Omental fat pad (tissue), 4 donors: ENCODE data around the gene SPRING1. TPM values are rescaled to one million over a fixed set of nuclear protein-coding genes. Genes with fewer than 3 reads are reported as not detected.

ENCODE experiments used
- ATAC-seq: fragments of 150-250 bp; one replicate; pipeline ENCODE4 v1.9.1; 2016; ENCODE audit warnings: mild to moderate bottlenecking, moderate library complexity; ENCODE audit not compliant: low FRiP score
- DNase-seq: peaks from one replicate; pipeline ENCODE4 v3.0.0-alpha.2; 2019; ENCODE audit warnings: low spot score
- CTCF ChIP-seq, 3 donors: fragments of 450-650 bp; IDR thresholded peaks; one replicate each; pipeline ENCODE4 v1.5.1; 2016 to 2017; ENCODE audit warnings: antibody characterized with exemption in 3 of 3, mild to moderate bottlenecking in 3 of 3, moderate library complexity in 2 of 3
- total RNA-seq, 4 donors: library from RNA; depleted of rRNA; stranded (reverse); fragments of >200 nt; gene quantifications; one replicate each; pipeline ENCODE4 v1.1.0, GENCODE V29; 2016

The SPRING1 gene
- total RNA-seq, 4 donors from 2014 or later, result 15.3 to 30.7 (median 22.0) TPM

DNA sequence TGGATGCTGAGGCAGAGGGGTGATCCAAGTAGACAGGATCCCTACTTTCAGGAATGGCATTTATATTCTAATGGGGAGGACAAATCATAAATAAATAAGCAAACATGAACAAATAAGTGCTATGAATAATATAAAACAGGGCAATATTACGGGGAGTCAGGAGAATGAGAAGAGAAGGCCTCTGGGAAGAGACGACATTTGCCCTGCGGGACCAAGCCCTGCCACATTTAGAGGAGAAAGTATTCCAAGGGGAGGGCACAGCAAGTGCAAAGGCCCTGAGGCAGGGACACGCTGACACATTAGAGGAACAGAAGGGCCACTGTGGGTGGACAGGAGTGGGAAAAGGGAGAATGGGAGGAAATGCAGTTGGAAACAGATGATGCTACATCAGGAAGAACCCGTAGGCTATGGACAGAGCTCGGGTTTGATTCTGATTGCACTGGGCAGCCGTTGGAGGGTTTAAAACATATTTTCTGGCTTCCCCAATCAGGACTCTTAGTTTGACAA, 1.6 kb upstream of the SPRING1 start:
- ATAC-seq (no peak), DNase-seq (no peak)
- TF ChIP-seq CTCF (IDR thresholded peaks at IDR 0.05), result no peak

DNA sequence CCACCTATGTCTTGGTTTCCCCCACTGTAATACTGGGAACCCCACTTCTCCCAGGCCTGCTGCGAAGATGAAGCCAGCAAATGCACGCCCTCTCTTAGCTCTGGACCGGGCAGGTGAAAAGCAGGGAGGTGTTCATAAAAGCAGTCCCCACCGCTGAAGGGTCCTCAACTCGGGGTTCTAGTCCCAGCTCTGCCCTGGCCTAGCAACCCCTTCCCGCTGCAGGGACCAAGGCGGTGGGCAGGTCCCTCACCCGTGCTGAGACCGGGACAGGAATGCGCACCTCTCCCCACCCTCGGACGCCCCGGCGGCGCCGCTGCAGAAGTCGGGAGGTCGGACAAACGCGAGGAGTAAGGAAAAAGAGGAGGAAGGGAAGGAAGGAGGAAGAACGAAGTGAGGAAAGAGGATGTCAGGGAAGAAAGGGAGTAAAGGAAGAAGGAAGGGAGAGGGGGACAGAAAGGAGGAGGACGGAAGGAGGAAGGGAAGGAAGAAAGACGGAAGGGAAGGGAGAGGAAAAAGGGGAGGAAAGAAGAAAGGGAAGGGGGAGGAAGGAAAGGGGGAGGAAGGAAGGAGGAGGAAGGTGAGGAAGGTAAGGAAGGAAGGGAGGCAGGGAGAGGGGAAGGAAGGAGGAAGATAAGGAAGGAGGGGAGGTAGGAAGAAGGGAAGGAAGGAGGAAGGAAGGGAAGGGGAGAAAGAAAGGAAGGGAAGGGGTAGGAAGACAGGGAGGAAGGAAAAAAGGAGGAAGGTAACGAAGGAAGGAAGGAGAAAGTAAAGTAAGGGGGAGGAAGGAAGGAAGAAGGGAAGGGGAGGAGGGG, 701 bp downstream of the SPRING1 start:
- TF ChIP-seq CTCF (IDR thresholded peaks at IDR 0.05), result no peak
- ATAC-seq (no peak), DNase-seq (no peak)

DNA sequence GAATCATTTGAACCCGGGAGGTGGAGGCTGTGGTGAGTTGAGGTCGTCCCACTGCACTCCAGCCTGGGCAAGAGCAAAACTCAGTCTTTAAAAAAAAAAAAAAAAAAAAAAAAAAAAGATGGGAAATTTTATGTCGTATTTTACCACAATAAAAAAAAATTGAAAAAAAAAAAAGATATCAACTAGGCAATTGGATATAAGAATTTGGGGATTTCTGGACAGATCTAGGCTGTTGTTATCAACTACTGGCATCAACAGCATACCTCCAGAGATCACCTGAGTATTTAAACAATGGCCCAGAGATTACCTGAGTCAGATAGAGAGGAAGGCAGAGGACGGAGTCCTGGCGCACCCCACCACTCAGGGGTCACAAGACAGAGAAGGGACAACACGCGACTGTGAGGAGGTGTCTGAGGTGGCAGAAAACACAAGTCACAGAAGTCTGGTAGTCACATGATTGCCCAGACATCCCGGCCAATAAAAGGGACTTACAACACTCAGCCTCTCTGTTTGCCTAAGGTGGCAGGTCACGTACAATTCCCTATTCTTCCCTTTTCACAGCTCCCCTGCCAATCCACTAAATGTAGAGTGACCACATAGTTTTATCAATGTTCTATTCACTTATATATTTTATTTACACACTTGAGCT, 1.8 kb downstream of the SPRING1 start:
- no peak for DNase-seq
- ATAC-seq, result no peak
- no peak for TF ChIP-seq CTCF (IDR thresholded peaks at IDR 0.05)

DNA sequence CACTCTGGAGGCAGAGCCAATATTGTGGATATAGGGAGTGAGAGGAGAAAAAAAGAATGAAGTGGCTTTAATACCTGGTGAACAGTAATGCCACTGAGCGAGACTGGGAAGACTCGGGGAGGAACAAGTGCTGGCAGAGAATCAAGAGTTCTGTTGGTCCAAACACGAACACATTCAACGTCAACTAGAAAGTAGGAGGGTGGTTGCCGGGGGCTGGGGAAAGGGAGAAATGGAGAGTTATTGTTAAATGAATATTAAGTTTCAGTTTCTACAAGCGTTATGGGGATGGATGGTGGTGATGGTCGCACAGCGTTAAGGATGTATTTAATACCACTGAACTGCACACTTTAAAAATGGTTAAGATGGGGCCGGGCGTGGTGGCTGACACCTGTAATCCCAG, 2.8 kb downstream of the SPRING1 start:
- DNase-seq (no peak), ATAC-seq (no peak)
- TF ChIP-seq CTCF (IDR thresholded peaks at IDR 0.05), result no peak

DNA sequence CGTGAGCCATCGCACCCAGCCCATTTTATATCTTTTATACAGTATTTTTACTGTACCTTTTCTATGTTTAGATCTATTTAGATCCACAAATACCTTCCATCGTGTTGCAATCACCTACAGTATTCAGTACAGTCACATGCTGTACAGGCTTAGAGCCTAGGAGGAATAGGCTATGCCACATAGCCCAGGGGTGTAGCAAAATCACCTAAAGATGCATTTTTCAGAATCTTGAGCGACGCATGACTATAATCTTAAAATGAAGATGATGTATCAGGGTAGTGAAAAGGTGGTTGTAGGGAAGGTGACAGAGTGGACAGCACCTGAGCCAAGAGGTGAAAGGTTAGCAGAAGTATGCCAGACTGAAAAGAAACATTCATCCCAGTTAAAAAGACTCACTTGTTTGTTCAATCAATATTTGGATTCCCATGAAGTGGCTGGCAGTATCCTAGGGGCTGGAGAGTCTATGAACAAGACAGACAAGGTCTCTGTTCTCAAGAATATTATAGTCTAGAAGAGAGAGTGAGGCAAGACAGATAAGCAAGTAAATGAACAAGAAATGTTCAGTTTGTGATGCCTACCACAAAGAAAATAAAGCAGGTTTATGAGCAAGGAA, 3.6 kb downstream of the SPRING1 start:
- no peak for ATAC-seq
- TF ChIP-seq CTCF (IDR thresholded peaks at IDR 0.05), result no peak
- DNase-seq, result no peak

- TF ChIP-seq CTCF (IDR thresholded peaks at IDR 0.05), result no peak
- no peak for DNase-seq
- ATAC-seq, result no peak
These were observed 6.1 kb downstream of the SPRING1 start for GRCh38 chr12:116731801-116732200.
